Heart right ventricle (tissue), 16 donors: Measurements from ENCODE around the gene SLC23A1. TPM values are rescaled to one million over a fixed set of nuclear protein-coding genes. Genes with fewer than 3 reads are reported as not detected.
A peak's percentile ranks its signal among the peaks of the same experiment; 100 is the strongest.

ENCODE experiments used
- ATAC-seq, 8 donors: fragments of 200-7000 bp; cut with Tn5 transposase; one replicate each; pipeline ENCODE4 v1.9.1; 2020; ENCODE audit warnings: mild to moderate bottlenecking in 8 of 8, moderate library complexity in 8 of 8, moderate number of reproducible peaks in 1 of 8
- DNase-seq, 2 donors: peaks; one replicate each; pipeline ENCODE4 v3.0.0-alpha.2; 2020
- H3K27ac ChIP-seq, 10 donors: fragments of 200-600 bp; sonication (generic) in 2 of 10; one replicate each; pipeline versions ENCODE4 v1.5.0 to v1.8.0; 2020 to 2022; ENCODE audit warnings: mild to moderate bottlenecking in 3 of 10
- H3K27me3 ChIP-seq, 7 donors: fragments of 200-600 bp; one replicate each; pipeline ENCODE4 v1.8.0; 2021 to 2022; ENCODE audit warnings: mild to moderate bottlenecking in 2 of 7
- H3K36me3 ChIP-seq, 9 donors: fragments of 200-600 bp; sonication (generic) in 1 of 9; one replicate each; pipeline versions ENCODE4 v1.5.0 to v1.8.0; 2020 to 2022; ENCODE audit warnings: mild to moderate bottlenecking in 2 of 9
- H3K4me1 ChIP-seq, 9 donors: fragments of 200-600 bp; sonication (generic) in 1 of 9; one replicate each; pipeline versions ENCODE4 v1.5.0 to v1.8.0; 2020 to 2022; ENCODE audit warnings: mild to moderate bottlenecking in 4 of 9
- H3K4me3 ChIP-seq, 10 donors: fragments of 200-600 bp; sonication (generic) in 2 of 10; one replicate each; pipeline versions ENCODE4 v1.5.0 to v1.8.0; 2020 to 2022; ENCODE audit warnings: mild to moderate bottlenecking in 7 of 10, moderate library complexity in 2 of 10
- H3K9me3 ChIP-seq, 11 donors: fragments of 200-600 bp in 10 of 11; sonication (generic) in 2 of 11; one replicate each; pipeline versions ENCODE4 v1.5.0 to v1.8.0; 2013 to 2022; ENCODE audit warnings: mild to moderate bottlenecking in 2 of 11, control low read depth in 1 of 11, moderate library complexity in 1 of 11
- CTCF ChIP-seq, 9 donors: fragments of 200-600 bp; sonication (generic) in 2 of 9; IDR thresholded peaks; one replicate each; pipeline versions ENCODE4 v1.5.0 to v1.8.0; 2021 to 2022; ENCODE audit warnings: antibody characterized with exemption in 9 of 9, mild to moderate bottlenecking in 5 of 9, moderate library complexity in 1 of 9
- WGBS, 2 donors: extraction: QIAGEN DNeasy Blood & Tissue Kit; methylation state at CpG; one replicate each; pipeline ENCODE4 v1.1.7; 2013; ENCODE audit warnings: inconsistent platforms in 1 of 2; 5-methylcytosine and 5-hydroxymethylcytosine counted together
- intact Hi-C, 10 donors: fragments of 100-400 bp; cut with DNase I; formaldehyde crosslinking; loops; one replicate each; pipeline versions ENCODE4 v1.11.1 to v1.14.2; 2022
- polyA plus RNA-seq, 2 donors: library from polyadenylated mRNA; stranded (reverse); fragments of 200-250 nt; gene quantifications; one replicate each; pipeline ENCODE4 v1.2.3, GENCODE V29; 2013
- total RNA-seq, 10 donors: library from RNA; stranded (reverse); fragmentation: NEBNext Ultra II Directional in 3 of 10; extraction: Animal tissue kit (Norgen Biotek cat#: 25700) in 3 of 10; gene quantifications; one replicate each; pipeline versions ENCODE4 v1.2.1 to v1.2.4, GENCODE V29; 2021 to 2023
- donor health status: Arrhythmogenic right ventricular cardiomyopathy.
- donor health status: ischemic (EF 13 %, LVEDD 7.1; RV severe dilation, severe dysfunction).
- donor health status: healthy with polysubstance abuse.
- donor health status: DM: no; HTN: yes; CAD: no.
- donor health status: DM: no; HTN: no; CAD: no.
- donor health status: ischemic (EF 25% LVEDD 6.9; RV normal size, moderate dysfunction).
- donor health status: ischemic (EF 25% LVEDD 5.7; RV mildly dilated, moderate dysfunction).
- donor health status: healthy.
- donor health status: DM: yes; HTN: yes; CAD: no.
- donor health status: Ischemic cardiomyopathy.
- donor health status: ischemic (EF 35%, LVEDD 5.7; RV mildly dilated, moderate dysfunction).
- donor health status: nonischemic (EF 11% LVEDD 7.7; RV severe dilation, severe dysfunction).
- donor health status: DM: yes; HTN: yes; CAD: no.
- donor health status: PGD.
- donor health status: ischemic (EF 29% LVEDD 5.4; RV normal size, mild dysfunction).
- donor health status: nonischemic (EF 23%, LVEDD 6.1; RV moderate dilation, normal function).

SLC23A1 gene
- total and polyA plus RNA-seq, 12 donors, result 0.19 TPM; not detected in 11

GRCh38 chr5:139391570-139392323 lies 8.7 kb upstream of the SLC23A1 start:
- Histone ChIP-seq H3K27ac (peak overlapping the region in 9 of 10 donors; percentile 27 to 97 (median 89)), H3K9me3 (no peaks in the 10 kb centered on the region), H3K4me1 (peaks cover 7 to 86% (median 67%) of the 10 kb centered on the region in 9 donors), H3K4me3 (peak overlapping the region; percentile 12 to 80 (median 69)), H3K27me3 (peaks cover 0 to 35% (median 0%) of the 10 kb centered on the region in 7 donors), H3K36me3 (peaks cover 0 to 15% (median 0%) of the 10 kb centered on the region in 9 donors)
- intact Hi-C loops, result loop anchor here in 2 of 10 donors (5.0 kb wide), 2 partner anchors 49 to 94 kb away; partner anchors contain the start of gene PAIP2 (in 1 of the 2)
- 39 to 46% methylated on average over 33 of the region's 33 CpGs for WGBS, 2 donors
- DNase-seq (no peak), ATAC-seq (no peak)
- TF ChIP-seq CTCF (IDR thresholded peaks at IDR 0.05), result no peak

GRCh38 chr5:139390639-139391569 lies 7.8 kb upstream of the SLC23A1 start:
- ATAC-seq (no peak), DNase-seq (no peak)
- H3K4me1 ChIP-seq, result peaks cover 4 to 78% (median 59%) of the 10 kb centered on the region in 9 donors
- intact Hi-C loops, result loop anchor here in 2 of 10 donors (5.0 kb wide), 2 partner anchors 49 to 94 kb away; partner anchors contain the start of gene PAIP2 (in 1 of the 2)
- H3K27me3 ChIP-seq, result peaks cover 0 to 35% (median 0%) of the 10 kb centered on the region in 7 donors
- H3K4me3 ChIP-seq, result peak overlapping the region in 7 of 10 donors; percentile 63 to 80 (median 71)
- no peaks in the 10 kb centered on the region for H3K9me3 ChIP-seq
- peak overlapping the region in 9 of 10 donors; percentile 27 to 97 (median 89) for H3K27ac ChIP-seq
- no peak for TF ChIP-seq CTCF (IDR thresholded peaks at IDR 0.05)
- peaks cover 0 to 15% (median 0%) of the 10 kb centered on the region in 9 donors for H3K36me3 ChIP-seq
- 51 to 54% methylated on average over 10 of the region's 10 CpGs for WGBS, 2 donors

GRCh38 chr5:139389701-139390638 lies 6.9 kb upstream of the SLC23A1 start, which contains the start of gene MZB1:
MZB1 (minus strand) TSS chr5:139389913; CDS start chr5:139389856, 57 bp downstream.
- H3K27me3 ChIP-seq, result peaks cover 0 to 33% (median 0%) of the 10 kb centered on the region in 7 donors
- H3K36me3 ChIP-seq, result peaks cover 0 to 15% (median 0%) of the 10 kb centered on the region in 9 donors
- H3K9me3 ChIP-seq, result no peaks in the 10 kb centered on the region
- intact Hi-C loops, result loop anchor here in 2 of 10 donors (5.0 kb wide), 2 partner anchors 48 to 93 kb away; partner anchors contain the start of gene PAIP2 (in 1 of the 2)
- peaks cover 3 to 78% (median 58%) of the 10 kb centered on the region in 9 donors for H3K4me1 ChIP-seq
- peak within 1 kb of the TSS in 1 of 10 donors; percentile 8 for H3K4me3 ChIP-seq
- H3K27ac ChIP-seq, result peak within 1 kb of the TSS in 9 of 10 donors; percentile 27 to 97 (median 89)
- no peak for ATAC-seq
- DNase-seq, result no peak
- no peak for TF ChIP-seq CTCF (IDR thresholded peaks at IDR 0.05)
- WGBS, 2 donors, result 69 to 71% methylated on average over 11 of the region's 11 CpGs
